Peyer's patch (tissue), 4 donors: ENCODE data around the gene TSEN54. TPM values are rescaled to one million over a fixed set of nuclear protein-coding genes. Genes with fewer than 3 reads are reported as not detected.

Experiments used
- DNase-seq, 3 donors: peaks; one replicate each; pipeline ENCODE4 v3.0.0-alpha.2; 2017 to 2019
- H3K27ac ChIP-seq, 4 donors: fragments of 200-600 bp; sonication (generic); one replicate each; pipeline ENCODE4 v1.5.1; 2016 to 2019
- H3K27me3 ChIP-seq, 2 donors: fragments of 200-600 bp; sonication (generic); one replicate each; pipeline ENCODE4 v1.5.1; 2019
- H3K36me3 ChIP-seq, 3 donors: fragments of 200-600 bp; sonication (generic); one replicate each; pipeline ENCODE4 v1.5.1; 2016 to 2019
- H3K4me1 ChIP-seq, 4 donors: fragments of 200-600 bp; sonication (generic); one replicate each; pipeline ENCODE4 v1.5.1; 2016 to 2019
- H3K4me3 ChIP-seq, 4 donors: fragments of 200-600 bp; sonication (generic); 1 replicate in 3 of 4; 2 replicates in 1 of 4; pipeline ENCODE4 v1.5.1; 2016 to 2019; ENCODE audit warnings: mild to moderate bottlenecking in 1 of 4
- H3K9me3 ChIP-seq, 4 donors: fragments of 200-600 bp; sonication (generic); one replicate each; pipeline ENCODE4 v1.5.1; 2016 to 2019; ENCODE audit warnings: mild to moderate bottlenecking in 1 of 4
- POLR2A ChIP-seq, 2 donors: fragments of 450-650 bp; IDR thresholded peaks; one replicate each; pipeline ENCODE4 v1.5.1; 2017; ENCODE audit warnings: antibody characterized with exemption in 2 of 2, mild to moderate bottlenecking in 2 of 2, moderate library complexity in 2 of 2
- total RNA-seq, 4 donors: library from RNA; depleted of rRNA; stranded (reverse); fragments of >200 nt; gene quantifications; one replicate each; pipeline ENCODE4 v1.1.0, GENCODE V29; 2016
- TF ChIP-seq, protein P1 (sequence below), 6 experiments: fragments of 450-650 bp in 4 of 6; fragments of 200-600 bp in 2 of 6; sonication (generic) in 1 of 6; IDR thresholded peaks; one replicate each; pipeline ENCODE4 v1.5.1; 2017 to 2019; ENCODE audit warnings: antibody characterized with exemption in 6 of 6, mild to moderate bottlenecking in 3 of 6, moderate library complexity in 1 of 6

Gene TSEN54
- total RNA-seq, 4 donors from 2014 or later, result 47.9 to 89.5 (median 80.0) TPM

DNA sequence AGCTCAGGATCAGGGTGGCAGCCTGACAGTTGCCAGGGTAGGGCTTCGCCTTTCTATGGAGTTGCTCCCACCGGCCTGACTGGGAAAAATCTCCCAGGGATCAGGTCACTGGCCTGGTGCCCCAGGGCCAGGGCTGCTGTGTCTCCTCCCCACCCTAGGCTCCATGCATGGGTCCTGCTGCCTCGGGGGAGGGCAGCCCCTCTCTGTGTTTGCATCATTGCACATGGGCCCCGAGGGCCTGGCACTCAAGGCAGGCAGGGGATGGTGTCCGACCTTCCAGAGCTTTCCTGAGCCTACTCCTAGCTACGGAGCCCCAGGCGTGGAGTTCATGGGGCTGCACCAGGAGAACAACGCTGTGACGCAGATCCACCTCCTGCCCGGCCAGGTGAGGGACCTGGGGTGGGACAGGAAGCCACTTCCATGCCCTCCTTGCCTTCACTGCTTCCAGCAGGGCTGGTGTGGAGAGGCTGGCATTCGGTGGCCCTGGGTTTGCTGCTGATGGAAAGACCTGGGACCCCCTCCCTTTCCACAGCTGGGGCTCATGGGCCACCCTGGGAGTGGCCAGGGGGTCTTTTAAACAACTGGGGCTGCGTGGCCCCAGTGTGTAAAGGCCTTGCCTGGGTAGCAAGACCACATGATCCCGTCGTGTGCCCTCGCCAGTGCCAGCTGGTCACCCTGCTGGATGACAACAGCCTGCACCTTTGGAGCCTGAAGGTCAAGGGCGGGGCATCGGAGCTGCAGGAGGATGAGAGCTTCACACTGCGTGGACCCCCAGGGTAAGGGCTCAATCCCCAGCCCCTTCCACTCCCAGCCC is 41.7 kb downstream of the TSEN54 start:
- Histone ChIP-seq H3K27me3 (no peaks in the 10 kb centered on the region), H3K36me3 (peaks cover 0 to 48% (median 0%) of the 10 kb centered on the region in 3 donors), H3K27ac (peak overlapping the region in 2 of 4 donors; percentile 59 to 88), H3K4me3 (no peak overlapping the region), H3K4me1 (peaks cover 0 to 23% (median 2%) of the 10 kb centered on the region in 4 donors), H3K9me3 (no peaks in the 10 kb centered on the region)
- peak in 1 of 2 donors; percentile 12 for TF ChIP-seq POLR2A (IDR thresholded peaks at IDR 0.05)
- TF ChIP-seq, protein P1, sequence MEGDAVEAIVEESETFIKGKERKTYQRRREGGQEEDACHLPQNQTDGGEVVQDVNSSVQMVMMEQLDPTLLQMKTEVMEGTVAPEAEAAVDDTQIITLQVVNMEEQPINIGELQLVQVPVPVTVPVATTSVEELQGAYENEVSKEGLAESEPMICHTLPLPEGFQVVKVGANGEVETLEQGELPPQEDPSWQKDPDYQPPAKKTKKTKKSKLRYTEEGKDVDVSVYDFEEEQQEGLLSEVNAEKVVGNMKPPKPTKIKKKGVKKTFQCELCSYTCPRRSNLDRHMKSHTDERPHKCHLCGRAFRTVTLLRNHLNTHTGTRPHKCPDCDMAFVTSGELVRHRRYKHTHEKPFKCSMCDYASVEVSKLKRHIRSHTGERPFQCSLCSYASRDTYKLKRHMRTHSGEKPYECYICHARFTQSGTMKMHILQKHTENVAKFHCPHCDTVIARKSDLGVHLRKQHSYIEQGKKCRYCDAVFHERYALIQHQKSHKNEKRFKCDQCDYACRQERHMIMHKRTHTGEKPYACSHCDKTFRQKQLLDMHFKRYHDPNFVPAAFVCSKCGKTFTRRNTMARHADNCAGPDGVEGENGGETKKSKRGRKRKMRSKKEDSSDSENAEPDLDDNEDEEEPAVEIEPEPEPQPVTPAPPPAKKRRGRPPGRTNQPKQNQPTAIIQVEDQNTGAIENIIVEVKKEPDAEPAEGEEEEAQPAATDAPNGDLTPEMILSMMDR (IDR thresholded peaks at IDR 0.05), result no peak
- DNase-seq, result peak in 1 of 3 donors; percentile 52

DNA sequence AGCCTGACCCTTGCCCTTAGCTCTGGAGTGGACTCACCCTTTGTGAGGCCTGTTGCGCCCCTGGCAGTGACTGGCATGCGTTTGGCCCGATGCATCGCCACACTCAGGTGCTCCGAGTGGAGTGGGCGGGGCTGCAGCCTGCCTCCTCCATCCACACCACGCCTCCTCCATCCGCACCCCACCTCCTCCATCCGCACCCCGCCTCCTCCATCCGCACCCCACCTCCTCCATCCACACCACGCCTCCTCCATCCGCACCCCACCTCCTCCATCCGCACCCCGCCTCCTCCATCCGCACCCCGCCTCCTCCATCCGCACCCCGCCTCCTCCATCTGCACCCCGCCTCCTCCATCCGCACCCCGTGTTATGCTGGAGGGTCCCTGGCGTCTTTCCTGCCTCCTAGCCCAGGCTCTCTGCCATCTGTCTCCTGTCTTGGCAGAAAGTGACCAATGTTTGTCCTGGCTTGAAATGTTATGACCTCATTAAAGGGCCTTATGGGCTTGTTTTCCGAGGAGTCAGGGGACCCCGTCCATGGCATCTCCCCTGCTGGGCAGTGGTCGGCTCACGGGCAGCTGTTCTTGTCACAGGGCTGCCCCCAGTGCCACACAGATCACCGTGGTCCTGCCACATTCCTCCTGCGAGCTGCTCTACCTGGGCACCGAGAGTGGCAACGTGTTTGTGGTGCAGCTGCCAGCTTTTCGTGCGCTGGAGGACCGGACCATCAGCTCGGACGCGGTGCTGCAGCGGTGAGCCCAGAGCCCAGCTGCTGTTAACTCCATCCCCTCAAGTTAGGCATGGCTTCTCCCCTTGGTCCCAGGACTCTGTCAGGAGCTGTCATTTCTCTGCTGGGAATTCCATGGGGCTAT is 42.6 kb downstream of the TSEN54 start:
- Histone ChIP-seq H3K9me3 (no peaks in the 10 kb centered on the region), H3K4me1 (peaks cover 0 to 23% (median 2%) of the 10 kb centered on the region in 4 donors), H3K4me3 (no peak overlapping the region), H3K36me3 (peaks cover 0 to 52% (median 0%) of the 10 kb centered on the region in 3 donors), H3K27ac (no peak overlapping the region), H3K27me3 (no peaks in the 10 kb centered on the region)
- no peak for DNase-seq
- TF ChIP-seq, protein P1 (IDR thresholded peaks at IDR 0.05), result no peak
- no peak for TF ChIP-seq POLR2A (IDR thresholded peaks at IDR 0.05)

DNA sequence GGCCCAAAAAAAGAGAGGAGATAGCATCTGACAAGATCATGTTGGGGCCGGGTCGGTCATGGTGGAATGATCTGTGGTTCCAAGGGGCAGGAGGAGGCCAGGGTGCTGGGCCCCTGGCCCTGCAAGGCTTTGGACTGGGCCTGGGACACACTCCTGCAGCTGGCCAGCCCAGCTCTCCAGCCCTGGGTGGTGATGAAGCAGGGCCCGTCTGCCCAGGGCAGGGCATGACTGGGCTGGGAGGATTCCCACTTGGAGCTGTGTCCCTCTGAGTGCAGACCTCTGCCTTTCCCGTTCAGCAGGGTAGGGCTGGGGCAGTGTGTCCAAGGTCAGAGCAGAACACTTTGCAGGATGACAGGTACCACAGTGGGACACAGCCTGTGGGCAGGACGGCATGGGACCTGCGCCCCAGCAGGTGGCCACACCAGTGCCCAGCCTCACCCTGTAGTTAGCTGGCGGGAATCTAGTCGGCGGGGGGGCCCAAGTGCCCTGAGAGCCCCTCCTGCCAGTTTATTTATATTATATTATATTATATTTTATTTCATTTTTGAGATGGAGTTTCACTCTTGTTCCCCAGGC is 43.7 kb downstream of the TSEN54 start:
- peaks cover 0 to 23% (median 2%) of the 10 kb centered on the region in 4 donors for H3K4me1 ChIP-seq
- H3K36me3 ChIP-seq, result peaks cover 0 to 64% (median 0%) of the 10 kb centered on the region in 3 donors

DNA sequence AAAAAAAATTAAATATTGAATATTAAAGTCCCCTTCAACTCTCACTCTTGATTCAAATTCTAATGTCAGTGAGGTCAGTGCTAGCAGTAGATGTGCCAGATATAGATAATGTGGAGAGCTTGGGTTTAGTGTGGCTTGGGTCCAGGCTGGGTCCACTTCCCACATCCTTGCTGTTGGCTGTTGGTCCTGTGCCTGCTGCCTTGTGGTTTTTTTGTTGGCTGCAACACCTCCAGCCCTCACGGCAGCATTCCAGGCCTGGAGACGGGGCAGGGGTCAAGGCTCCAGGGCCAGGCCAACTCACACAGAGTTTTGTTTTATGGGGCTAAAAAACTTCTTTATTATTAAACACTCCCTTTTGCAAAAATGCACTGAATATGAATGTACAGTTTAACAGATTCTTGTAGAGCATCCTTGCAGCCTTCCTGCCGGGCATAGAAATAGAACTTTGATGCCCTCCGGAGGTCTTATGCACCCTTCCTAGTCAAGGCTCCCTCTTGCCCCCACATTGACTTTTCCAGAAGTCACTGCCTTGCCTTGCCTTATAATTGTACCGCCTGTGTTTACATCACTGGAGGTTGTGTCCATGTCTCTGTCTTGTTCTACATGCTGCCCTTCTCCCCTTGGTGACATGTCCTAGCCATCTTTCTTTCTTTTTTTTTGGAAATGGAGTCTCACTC is 45.7 kb downstream of the TSEN54 start:
- peaks cover 0 to 14% (median 4%) of the 10 kb centered on the region in 4 donors for H3K4me1 ChIP-seq
- H3K36me3 ChIP-seq, result peaks cover 0 to 84% (median 0%) of the 10 kb centered on the region in 3 donors
- no peak for DNase-seq
- H3K27me3 ChIP-seq, result no peaks in the 10 kb centered on the region
- H3K27ac ChIP-seq, result no peak overlapping the region
- H3K4me3 ChIP-seq, result no peak overlapping the region
- no peak for TF ChIP-seq POLR2A (IDR thresholded peaks at IDR 0.05)
- TF ChIP-seq, protein P1 (IDR thresholded peaks at IDR 0.05), result no peak
- no peaks in the 10 kb centered on the region for H3K9me3 ChIP-seq

More for the DNA sequence above, 43.7 kb downstream of the TSEN54 start:
- DNase-seq, result no peak
- Histone ChIP-seq H3K9me3 (no peaks in the 10 kb centered on the region), H3K27me3 (no peaks in the 10 kb centered on the region), H3K4me3 (no peak overlapping the region), H3K27ac (no peak overlapping the region)
- no peak for TF ChIP-seq POLR2A (IDR thresholded peaks at IDR 0.05)
- TF ChIP-seq, protein P1 (IDR thresholded peaks at IDR 0.05), result no peak
